Measurements from ENCODE around the gene MPZL3.

GRCh38 chr11:118287006-118287405 is 34.8 kb upstream of the MPZL3 start:
- TF ChIP-seq CTCF (conservative IDR thresholded peaks at IDR 0.05): no peak
- no peak for TF ChIP-seq ZFX (IDR thresholded peaks at IDR 0.05)
